COR-L47 (cell line): ENCODE measurements around the gene DPEP1.
"Not testable (repeated sequence)": the region's sequence is repeated elsewhere in the genome, so short reads cannot be mapped to it uniquely, and the experiment has no call there.

Experiments used
- DNase-seq: peaks from one replicate; lab custom pipeline; 2025; lab: John Stamatoyannopoulos, UW

The DPEP1 gene

DNA sequence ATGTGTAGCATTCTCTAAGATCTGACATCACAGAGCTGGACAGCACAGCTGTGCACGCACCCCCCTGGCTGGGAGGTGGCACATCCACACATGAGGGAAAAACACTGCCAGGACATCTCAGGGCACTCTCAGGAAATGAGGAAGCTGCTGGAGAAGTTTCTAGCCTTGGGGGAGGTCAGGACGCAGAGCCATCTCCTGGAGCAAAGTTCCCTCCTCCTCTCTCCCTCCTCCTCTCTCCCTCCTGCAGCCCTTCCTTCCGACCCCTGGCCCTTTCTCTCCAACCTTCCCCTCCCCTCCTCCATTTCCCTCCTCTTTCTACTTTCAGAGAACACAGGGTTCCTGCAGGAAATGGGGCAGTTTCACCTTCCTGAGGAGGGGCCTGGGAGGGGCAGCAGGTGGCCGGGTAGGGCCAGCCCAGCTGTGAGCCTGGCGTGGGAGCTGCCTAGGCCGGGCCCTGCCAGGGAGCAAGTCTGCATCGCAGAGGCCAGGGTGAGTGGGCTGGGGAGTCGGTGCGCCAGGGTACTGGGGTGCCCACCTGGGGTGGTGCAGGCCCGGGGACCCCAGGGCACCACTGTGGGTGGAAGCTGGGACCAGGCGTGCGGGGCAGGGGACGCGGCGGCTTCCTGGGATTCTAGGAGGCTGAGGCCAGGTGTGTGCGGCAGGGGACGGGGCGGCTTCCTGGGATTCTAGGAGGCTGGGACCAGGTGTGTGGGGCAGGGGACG, at the start of gene DPEP1:
Gene DPEP1 (plus strand): TSS at position 412 of the 723 bp plus-strand sequence. CDS start 16,769 bp downstream, outside the sequence.
- DNase-seq, result no peak

DNA sequence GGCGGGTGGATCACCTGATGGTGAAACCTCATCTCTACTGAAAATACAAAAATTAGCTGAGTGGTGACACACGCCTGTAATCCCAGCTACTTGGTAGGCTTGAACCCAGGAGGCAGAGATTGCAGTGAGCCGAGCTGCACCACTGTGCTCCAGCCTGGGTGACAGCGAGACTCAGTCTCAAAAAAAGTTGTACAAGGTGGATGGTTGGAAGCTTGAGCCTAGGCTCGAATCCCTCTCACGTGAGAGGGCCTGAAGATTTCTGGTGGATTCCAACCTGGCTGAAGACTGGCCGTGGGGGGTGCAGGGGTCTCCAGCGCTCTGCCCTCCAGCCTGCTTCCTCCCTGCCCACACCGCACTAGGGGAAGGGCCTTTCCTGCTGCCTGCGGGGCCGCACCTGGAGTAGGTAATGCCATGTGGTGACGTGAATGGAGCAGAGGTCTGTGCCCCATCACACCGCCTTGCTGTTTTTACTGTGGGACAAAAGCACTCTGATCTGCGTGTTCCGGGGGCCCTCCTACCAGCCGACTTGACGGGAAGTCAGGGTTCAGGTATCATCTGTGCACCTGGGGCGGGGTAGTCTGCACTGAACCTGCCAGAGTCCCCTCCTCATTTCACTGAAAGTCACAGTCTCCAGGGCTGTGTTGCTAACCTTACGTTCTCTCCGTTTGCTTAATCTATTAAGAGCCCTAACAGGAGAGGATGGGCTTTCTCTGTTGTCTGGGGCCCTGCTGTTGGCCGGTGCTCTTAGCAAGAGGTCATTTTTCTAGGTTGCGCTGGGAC, 48.8 kb upstream of the DPEP1 start:
- no peak for DNase-seq

DNA sequence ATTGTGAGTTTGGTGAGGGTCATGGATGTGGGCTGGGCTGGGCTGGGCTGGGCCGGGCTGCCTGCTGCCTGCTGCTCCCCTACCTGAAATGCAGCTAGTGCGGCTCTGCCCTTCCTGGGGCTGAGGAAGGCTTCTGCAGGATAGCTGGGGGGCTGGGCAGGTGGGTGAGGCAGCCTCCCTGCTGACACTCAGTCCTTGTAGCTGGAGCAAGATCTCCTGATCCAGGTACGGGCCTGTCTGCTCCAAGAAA, 48.3 kb upstream of the DPEP1 start:
- no peak for DNase-seq

DNA sequence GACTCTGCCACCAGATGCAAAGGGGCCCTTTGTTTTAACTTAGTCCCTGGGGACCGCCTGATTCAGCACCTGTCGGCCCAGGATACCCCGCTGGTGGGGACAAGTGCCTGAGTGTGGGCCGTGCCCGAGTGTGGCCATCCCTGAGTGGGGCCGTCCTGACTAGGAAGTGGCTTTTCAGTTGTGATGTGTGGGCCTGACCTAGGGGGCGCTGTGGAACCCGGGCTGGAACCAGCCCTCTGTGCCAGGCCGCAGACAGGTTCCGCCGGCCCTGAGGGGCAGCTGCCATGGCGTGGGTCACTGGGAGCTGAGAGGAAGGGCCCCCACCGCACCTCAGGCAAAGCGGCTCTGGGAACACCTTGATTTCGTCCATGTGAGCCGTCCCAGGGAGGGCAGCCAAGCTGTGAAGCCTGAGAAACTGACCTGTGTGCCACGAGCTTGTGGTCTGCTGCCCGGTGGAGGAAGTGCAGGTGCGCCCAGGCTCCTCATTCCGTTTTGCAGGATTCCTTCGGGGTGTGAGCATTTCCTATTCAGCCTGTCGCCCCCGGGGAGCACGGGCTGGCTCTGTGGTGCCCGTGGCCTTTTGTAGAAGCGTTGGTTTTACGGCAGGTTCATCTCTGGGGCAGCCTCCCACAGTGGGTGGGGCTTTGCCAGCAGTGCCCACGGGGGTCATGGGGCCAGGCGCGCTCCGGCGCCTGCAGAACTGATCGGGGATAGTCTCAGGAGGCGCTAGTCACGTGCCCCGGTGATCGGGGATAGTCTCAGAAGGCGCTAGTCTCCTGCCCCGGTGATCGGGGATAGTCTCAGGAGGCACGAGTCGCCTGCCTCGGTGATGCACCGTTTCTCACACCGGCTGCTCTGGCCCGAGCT, 47.7 kb upstream of the DPEP1 start:
- peak; percentile 39 for DNase-seq

DNA sequence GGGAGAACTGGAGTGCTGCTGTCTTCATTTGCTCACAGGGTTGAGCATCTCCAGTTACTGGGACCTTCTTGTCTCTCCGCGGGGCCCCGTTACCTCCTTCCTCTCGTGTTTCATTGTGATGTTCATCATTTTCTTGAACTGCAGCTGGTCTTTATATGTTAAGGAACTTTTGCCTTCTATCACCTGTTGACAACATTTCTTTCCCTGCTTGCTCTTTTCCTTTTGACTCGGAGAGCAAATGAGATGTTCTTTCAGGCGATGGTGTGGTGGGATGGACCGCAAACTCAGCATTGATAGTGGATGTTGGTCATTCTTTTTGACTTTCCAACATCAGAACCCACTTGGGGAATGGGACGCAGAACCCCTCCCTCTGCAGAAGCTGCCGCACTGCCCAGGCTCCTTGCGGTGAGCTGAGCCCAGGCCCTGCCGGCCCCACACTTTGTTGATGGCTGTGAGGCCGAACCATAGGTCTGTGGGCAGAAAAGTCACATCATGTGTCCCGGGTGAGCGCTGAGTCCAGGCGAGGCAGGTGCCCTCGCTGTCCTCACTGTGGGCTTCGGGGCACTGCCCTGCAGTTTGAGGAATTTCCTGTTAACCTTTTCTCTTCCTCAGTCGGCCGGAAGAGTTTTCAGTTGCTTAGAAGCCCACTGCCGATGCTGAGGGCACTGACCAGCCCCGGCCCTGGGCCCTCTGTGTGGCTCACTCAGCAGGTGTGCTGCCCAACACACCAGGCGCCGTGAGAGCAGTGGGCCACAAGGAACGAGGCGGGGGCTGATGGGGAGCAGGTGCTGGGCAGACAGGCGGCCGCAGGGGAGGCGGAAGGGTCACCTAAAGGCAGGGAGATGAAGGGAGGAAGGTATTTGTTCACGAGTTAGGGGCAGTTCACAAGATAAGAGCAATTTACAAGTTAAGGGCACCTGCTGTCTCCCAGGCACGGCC, 45.5 kb upstream of the DPEP1 start:
- no peak for DNase-seq

DNA sequence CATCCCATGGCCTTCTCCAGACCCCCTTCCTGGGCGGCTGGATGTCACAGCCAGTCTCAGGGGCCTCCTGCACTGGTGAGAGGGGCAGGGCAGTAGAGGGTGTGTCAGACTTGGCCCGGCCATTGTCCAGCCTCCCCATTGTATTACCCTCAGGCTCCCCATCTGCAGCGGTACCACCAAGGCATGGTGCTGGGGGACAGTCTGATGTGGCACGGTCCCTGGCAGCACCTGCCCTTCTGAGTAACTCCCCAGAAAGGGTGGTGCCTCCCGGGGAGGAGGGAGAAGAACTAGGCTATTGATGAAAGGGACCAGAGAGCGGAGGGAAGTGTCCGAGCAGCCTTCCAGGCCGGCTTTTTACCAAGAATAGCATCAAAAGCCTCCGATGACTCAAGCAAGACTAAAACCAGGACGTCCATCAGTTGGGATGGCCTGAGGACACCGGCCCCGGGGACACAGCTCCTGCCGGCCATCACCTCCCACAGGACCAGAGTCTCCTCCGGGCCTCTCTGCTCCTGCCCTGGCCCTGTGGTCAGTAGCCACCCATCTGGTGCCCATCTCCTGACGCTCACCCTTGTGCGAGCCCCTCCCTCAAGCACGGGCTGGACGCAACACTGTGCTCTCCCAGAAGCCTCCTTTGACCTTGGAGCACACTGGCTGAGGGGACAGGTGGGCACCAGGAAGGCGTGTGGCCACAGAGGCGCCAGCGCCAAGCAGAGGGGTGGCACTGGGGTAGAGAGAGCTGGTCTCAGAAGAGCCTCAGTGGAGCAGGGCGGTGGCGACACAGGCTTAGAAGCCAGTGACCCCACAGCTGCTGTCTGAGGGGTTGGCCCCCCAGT, 43.7 kb upstream of the DPEP1 start:
- DNase-seq, result no peak

DNA sequence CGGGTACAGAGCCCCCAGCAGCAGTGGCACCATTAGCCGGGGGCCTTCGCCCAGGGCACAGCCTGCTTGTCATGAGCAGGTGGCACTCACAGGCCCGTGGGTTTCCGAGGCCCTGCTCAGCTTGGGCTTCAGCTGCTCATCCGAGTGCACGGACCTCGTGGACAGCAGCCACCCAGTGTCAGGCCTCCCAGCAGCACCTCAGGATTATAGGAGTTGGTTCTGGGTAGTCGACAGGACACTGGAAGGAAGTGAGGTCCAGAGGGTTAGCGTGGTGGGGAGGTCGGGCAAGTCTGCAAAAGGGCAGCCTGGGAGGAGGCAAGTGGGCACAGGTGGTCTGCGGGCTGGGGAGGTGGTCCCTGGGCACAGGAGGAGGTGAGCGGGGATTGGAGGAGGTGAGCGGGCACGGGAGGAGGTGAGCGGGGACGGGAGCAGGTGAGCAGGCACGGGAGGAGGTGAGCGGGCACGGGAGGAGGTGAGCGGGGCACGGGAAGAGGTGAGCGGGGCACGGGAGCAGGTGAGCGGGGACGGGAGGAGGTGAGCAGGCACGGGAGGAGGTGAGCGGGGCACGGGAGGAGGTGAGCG, 43.0 kb upstream of the DPEP1 start:
- no peak for DNase-seq

DNA sequence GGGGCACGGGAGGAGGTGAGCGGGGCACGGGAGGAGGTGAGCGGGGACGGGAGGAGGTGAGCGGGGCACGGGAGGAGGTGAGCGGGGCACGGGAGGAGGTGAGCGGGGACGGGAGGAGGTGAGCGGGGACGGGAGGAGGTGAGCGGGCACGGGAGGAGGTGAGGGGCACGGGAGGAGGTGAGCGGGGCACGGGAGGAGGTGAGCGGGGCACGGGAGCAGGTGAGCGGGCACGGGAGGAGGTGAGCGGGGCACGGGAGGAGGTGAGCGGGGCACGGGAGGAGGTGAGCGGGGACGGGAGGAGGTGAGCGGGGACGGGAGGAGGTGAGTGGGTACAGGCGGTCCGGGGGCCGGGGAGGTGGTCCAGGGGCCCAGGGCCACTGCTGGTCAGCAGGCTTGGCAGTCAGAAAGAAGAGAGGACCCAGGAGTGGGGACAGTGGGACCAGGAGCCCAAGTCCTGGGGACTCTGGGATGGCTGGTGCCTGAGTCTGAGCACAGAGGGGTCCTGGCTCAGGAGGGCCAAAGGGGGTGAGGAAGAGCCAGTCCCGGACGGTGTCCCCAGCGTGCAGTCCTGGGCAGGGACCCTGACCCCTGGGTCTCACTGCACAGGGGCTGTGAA, 42.4 kb upstream of the DPEP1 start:
- not testable (repeated sequence) for DNase-seq

DNA sequence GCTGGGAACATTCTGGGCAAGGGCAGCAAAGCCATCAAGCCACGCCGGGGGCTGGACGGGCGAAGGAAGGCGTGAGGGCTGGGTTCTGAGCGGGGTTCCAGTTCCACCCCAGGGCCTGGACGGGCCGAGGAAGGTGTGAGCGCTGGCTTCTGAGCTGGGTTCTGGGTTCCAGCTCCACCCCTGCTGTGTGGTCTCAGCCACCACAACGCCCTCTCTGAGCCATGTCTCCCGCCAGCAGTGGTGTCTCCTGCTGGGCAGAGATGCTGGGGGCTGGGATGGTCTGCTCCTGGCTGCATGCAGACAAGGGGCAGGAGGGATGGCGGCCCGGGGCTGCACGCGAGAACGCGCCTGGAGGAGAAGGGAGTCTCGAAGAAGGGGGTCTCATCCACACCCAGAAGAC, 41.8 kb upstream of the DPEP1 start:
- no peak for DNase-seq

DNA sequence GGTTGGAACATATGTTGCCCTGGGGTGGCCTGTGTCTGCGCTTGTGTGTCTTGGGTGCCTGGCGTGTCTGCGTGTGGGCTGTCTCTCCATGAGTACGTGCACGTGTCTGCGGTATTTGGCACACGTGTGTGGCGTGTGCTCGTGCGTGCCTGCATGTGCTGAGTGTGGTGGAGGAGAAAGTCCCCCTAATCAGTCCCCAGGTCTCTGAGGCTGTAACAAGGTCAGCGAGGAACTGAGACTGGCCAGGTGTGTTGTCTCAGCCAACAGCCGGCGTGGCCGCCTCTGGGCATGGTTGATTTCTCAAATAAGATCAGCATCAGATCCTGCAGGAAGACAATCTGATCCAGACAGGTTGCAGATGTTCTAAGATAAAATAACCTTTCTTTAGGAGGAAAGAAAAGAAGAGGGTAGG, 41.4 kb upstream of the DPEP1 start:
- no peak for DNase-seq

DNA sequence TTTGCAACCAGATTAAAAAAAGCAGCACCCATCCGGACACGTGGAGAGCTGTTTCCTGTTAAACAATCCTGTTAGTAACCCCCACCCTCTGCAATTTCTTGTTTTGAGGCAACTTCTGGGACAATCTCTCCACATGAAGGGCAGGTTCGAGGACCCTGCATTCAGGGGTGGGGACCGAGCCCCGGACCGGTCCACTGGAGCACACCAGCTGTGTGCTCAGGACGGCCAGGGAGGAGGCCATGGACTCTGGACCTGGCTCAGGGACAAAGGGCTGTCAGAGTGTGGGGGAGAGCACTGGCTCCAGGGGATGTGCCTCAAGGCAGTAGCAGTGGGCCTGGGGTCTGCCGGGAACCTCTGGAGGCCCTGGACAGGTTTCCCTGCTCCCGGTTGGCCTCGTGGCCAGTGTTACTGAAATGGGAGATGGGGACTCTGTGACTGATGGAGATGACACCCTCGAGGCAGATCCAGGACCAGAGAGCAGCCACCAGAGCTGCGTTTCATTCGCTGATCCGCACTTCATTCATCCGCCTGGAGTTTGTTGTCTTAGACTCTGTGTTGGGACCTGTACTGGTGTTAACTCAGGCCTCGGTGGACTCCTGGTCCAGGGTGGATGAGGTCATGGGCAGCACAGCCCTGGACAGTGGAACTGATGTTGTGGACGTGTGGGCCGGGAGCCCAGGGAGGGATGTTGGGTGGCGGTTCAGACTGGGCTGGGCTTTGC, 40.8 kb upstream of the DPEP1 start:
- DNase-seq, result no peak

DNA sequence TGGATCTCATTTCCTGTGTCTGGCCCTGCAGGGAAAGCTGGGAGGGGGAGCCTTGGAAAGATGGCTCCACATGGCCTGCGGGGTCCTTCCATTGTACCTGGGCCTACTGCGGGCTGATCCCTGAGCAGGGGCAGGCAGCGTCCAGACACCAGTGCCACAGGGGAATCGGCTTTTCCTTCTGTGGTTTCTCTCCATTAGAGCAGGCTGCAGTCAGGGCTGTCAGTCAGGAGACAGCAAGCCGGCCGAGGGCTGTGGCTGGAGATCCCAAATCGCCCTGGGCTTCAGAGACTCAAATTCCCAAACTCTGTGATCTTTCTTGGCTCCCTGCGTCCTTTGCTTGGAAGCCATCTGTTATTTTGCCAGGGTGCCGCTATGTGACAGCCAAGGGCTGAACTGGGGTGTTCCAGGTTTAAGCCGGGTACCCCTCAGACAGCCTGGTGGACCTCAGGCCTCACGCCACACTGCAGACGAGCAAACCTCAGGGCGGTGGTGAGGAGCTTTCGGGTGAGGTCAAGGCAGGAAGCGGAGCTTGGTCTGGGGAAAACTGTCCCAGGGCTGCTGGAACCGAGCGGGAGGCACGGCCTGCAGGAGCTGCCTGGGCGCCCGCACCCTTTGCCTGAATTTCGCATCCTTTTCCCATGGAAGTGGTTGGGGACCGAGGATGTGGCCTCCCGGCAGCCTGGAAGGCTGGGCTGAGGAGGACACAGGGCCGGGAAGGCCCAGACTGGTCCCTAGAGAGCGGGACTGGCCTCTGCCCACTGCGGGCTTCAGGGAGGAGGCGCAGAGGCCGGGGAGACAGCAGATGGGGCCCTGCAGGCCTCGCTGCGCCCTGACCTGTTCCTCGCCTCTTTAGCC, 39.4 kb upstream of the DPEP1 start:
- DNase-seq, result no peak

DNA sequence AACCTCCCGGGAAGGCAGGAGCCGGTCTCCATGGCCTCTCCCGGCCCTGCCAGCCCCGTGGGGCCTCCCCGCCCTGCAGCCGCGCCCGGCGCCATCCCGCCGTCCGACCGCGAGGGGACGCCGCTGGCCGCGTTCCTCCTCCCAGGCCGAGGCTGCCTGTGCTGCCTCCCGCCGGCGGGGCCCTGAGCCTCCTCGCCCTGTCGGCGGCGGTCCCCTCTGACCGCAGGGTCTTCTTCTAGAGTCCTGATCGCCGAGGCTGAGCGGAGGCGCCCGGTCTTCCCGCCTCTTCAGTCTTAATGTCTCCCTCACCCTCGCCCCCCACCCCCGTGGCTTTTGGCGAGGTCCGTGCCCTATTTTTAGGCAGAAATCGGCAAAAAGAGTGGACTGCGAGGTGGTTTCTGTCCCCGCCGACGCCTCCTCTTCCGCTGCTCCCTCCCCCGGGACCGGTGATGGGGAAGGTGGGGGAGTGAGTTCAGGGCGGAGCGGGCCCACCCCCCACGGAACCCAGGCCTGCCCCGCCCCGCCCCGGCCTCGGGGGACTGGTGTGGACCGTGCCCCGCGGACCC, 38.7 kb upstream of the DPEP1 start:
- peak; percentile 43 for DNase-seq

DNA sequence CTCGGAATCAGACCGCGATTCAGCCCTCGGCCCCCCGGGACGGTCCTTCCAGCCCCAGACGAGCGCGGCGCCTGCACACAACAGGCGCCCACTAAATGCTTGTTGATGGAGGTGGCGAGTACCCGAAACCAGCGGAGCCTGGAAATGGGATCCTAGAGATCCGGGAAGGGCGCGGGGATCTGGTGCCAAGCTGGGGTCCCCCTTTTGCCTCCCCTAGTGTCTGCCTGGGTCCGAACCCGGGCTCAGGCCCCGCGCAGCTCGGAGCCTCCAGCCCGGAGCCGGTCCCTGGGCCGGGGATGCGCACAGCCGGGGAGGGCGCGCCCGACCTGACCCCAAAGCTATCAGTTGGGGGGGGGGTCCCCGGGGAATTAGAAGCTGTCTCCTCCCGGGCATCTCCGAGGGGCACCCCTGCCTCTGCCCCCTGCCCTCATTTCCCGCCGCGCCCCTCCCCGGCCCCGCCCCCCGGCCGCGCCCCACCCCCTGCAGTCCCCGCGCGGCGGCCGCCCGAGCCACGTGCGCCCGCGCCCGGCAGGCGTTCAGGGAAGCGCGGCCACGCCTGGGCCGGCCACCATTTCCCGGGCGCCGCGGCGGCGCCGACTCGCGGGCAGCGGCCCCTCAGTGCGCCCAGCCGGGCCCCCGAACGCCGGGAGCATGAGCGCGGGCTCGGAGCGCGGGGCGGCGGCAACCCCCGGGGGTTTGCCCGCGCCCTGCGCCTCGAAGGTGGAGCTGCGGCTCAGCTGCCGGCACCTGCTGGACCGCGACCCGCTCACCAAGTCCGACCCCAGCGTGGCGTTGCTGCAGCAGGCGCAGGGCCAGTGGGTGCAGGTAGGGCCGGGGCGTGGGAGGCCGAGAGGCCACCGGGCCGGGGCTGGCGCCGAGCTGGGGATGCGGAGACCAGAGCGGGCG, 37.9 kb upstream of the DPEP1 start, which contains the start of gene CPNE7:
Gene CPNE7 (plus strand): TSS at position 512 of the 906 bp plus-strand sequence. CDS start 140 bp downstream, at position 652.
- peak; percentile 39 for DNase-seq

DNA sequence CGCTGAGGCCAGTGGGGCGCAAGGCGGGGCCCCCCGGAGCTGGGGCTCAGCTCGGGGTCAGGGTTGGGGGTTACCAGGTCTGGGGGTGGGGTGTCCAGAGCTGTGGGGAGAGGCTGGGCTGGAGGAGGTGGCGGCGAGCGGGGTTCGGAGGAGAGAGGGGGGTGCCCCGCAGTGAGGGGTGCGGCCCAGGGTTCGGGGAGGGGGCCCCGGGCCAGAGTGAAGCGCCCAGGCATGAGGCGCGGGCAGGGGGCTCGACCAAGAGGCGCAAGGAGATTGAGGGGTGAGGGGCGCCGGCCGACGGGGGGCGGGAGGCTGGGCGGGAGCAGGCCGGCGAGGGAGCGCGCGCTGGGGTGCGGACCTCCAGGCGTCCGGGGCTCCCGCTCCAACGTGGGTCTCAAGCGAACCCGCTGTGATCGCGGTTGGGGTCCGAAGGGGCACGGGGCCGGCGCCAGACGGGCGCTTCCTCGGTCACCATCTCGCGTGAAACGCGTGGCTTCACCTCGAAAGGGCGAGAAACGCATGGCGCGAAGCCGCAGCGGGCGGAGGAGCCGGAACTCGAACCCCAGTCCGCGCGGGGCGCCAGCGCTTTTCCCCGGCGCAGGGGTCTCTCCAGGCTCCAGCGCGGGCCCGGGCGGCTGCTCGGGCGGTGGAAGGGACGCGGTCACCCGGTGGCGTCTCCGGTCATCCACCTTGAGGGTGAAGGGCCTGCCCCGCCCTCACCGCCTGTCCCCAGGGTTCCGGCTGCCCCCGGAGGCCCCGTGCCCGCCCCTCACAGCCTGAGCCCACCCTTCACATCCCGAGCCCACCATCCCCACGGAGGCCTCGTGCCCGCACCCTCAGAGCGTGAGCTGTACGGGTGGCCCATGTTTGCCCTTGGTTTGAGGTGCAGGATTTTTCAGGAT, 37.0 kb upstream of the DPEP1 start:
- no peak for DNase-seq
